OCI-LY7 (cell line): ENCODE results near the gene LRIT1. TPM values are rescaled to one million over a fixed set of nuclear protein-coding genes. Genes with fewer than 3 reads are reported as not detected.
A peak's percentile ranks its signal among the peaks of the same experiment; 100 is the strongest.

ENCODE experiments used
- BruUV-seq: library from RNA; stranded (reverse); fragments of 400-500 nt; replicated peaks from 2 replicates; lab custom pipeline; 2021; lab: Mats Ljungman, UMichigan
- CTCF ChIA-PET: fragments of 300-600 bp; sonication (Branson Sonifier 250); formaldehyde crosslinking; loops from one replicate; lab custom pipeline; 2022; ENCODE audit warnings: antibody characterized with exemption; ENCODE audit not compliant: unreplicated experiment; lab: Charles Lee
- POLR2A ChIA-PET: fragments of 300-600 bp; sonication (Branson Sonifier 250); formaldehyde crosslinking; loops from one replicate; lab custom pipeline; 2022; ENCODE audit warnings: antibody characterized with exemption; lab: Charles Lee
- DNase-seq: peaks from one replicate; pipeline ENCODE4 v3.0.0-alpha.2; 2015; ENCODE audit warnings: low spot score
- H2AFZ ChIP-seq: fragments of 200-600 bp; sonication (generic), shearing (Covaris generic); 2 replicates; pipeline ENCODE4 v1.6.1; 2014; ENCODE audit warnings: mild to moderate bottlenecking, antibody characterized with exemption, low read length, moderate library complexity
- H3K27ac ChIP-seq: fragments of 200-600 bp; sonication (generic); 2 replicates; pipeline ENCODE4 v1.5.1; 2014; ENCODE audit warnings: mixed run types, low read depth, mild to moderate bottlenecking, moderate library complexity, low read length, inconsistent platforms; ENCODE audit not compliant: poor library complexity, severe bottlenecking
- H3K36me3 ChIP-seq: fragments of 200-600 bp; sonication (generic); 2 replicates; pipeline ENCODE4 v1.6.1; 2014; ENCODE audit warnings: mild to moderate bottlenecking, antibody characterized with exemption, low read length, moderate library complexity, mixed read lengths; ENCODE audit not compliant: insufficient read depth
- H3K4me1 ChIP-seq: fragments of 200-600 bp; sonication (generic); 2 replicates; pipeline ENCODE4 v1.5.1; 2014; ENCODE audit warnings: mild to moderate bottlenecking, low read length; ENCODE audit not compliant: insufficient read depth, poor library complexity, severe bottlenecking
- H3K4me2 ChIP-seq: fragments of 200-600 bp; sonication (generic); 2 replicates; pipeline ENCODE4 v1.6.1; 2014; ENCODE audit warnings: mild to moderate bottlenecking, low read length
- H3K4me3 ChIP-seq: fragments of 200-600 bp; sonication (generic); 2 replicates; pipeline ENCODE4 v1.5.1; 2014; ENCODE audit warnings: mild to moderate bottlenecking, low read depth, low read length; ENCODE audit not compliant: poor library complexity, severe bottlenecking
- H3K79me2 ChIP-seq: fragments of 200-600 bp; sonication (generic); 2 replicates; pipeline ENCODE4 v1.6.1; 2016; ENCODE audit warnings: low read depth, mild to moderate bottlenecking, low read length, moderate library complexity, mixed read lengths; ENCODE audit not compliant: insufficient read depth
- H3K9me2 ChIP-seq: fragments of 200-600 bp; sonication (generic); 2 replicates; pipeline ENCODE4 v1.6.1; 2016; ENCODE audit warnings: mild to moderate bottlenecking, low read length, mixed read lengths; ENCODE audit not compliant: insufficient read depth
- H3K9me3 ChIP-seq: fragments of 200-600 bp; sonication (generic); 2 replicates; pipeline ENCODE4 v1.6.1; 2014; ENCODE audit warnings: mild to moderate bottlenecking, mixed run types, low read length, mixed read lengths
- H4K20me1 ChIP-seq: fragments of 200-600 bp; sonication (generic); 2 replicates; pipeline ENCODE4 v1.6.1; 2014; ENCODE audit warnings: mild to moderate bottlenecking, antibody characterized with exemption, low read length, moderate library complexity, mixed read lengths; ENCODE audit not compliant: insufficient read depth
- CTCF ChIP-seq: fragments of 200-600 bp; sonication (generic); conservative IDR thresholded peaks from 2 replicates; pipeline ENCODE4 v1.5.1; 2014; ENCODE audit warnings: mild to moderate bottlenecking, antibody characterized with exemption, low read length, moderate library complexity, mixed read lengths
- EZH2phosphoT487 ChIP-seq: fragments of 200-600 bp; sonication (generic); IDR thresholded peaks from 2 replicates; pipeline ENCODE4 v1.6.1; 2018; ENCODE audit warnings: low read depth, borderline replicate concordance, mild to moderate bottlenecking, mixed run types, antibody characterized with exemption, low read length, moderate library complexity, mixed read lengths
- intact Hi-C: fragments of 100-400 bp; cut with micrococcal nuclease; formaldehyde crosslinking; loops from one replicate; pipeline ENCODE4 v1.10.0; 2022; ENCODE audit not compliant: unreplicated experiment
- total RNA-seq, 2 experiments: library from RNA; depleted of rRNA in 1 of 2; stranded (reverse); fragments of >200 nt in 1 of 2; shearing (Covaris generic) in 1 of 2; gene quantifications; 2 replicates each; pipeline ENCODE4 v1.2.3, GENCODE V29; 2014 to 2022

LRIT1 gene
- total RNA-seq, 2 experiments from 2014 or later = not detected

- intact Hi-C loops = no loop called here
- no peaks in the 10 kb centered on the region for H3K79me2 ChIP-seq
- H3K36me3 ChIP-seq = no peaks in the 10 kb centered on the region
- no peaks in the 10 kb centered on the region for H3K9me2 ChIP-seq
- no peaks in the 10 kb centered on the region for H4K20me1 ChIP-seq
- H3K27ac ChIP-seq = no peak overlapping the region
- H2AFZ ChIP-seq = no peak overlapping the region
- no TSS peak for BruUV-seq
- peak; percentile 7 for DNase-seq
- H3K9me3 ChIP-seq = no peaks in the 10 kb centered on the region
- no peak overlapping the region for H3K4me2 ChIP-seq
- H3K4me1 ChIP-seq = no peaks in the 10 kb centered on the region
- no peak for TF ChIP-seq EZH2phosphoT487
- TF ChIP-seq CTCF = no peak
- H3K4me3 ChIP-seq = no peak overlapping the region
- POLR2A ChIA-PET = no interaction called here
- CTCF ChIA-PET = no interaction called here
These were observed 16.8 kb downstream of the LRIT1 start for GRCh38 chr10:84224411-84225028.

- Histone ChIP-seq H3K27ac (no peak overlapping the region), H3K36me3 (no peaks in the 10 kb centered on the region), H4K20me1 (no peaks in the 10 kb centered on the region), H3K4me2 (no peak overlapping the region), H3K4me3 (no peak overlapping the region), H3K79me2 (no peaks in the 10 kb centered on the region), H3K4me1 (no peaks in the 10 kb centered on the region), H3K9me3 (no peaks in the 10 kb centered on the region), H2AFZ (no peak overlapping the region), H3K9me2 (no peaks in the 10 kb centered on the region)
- no TSS peak for BruUV-seq
- no peak for DNase-seq
- POLR2A ChIA-PET = no interaction called here
- TF ChIP-seq CTCF = no peak
- no peak for TF ChIP-seq EZH2phosphoT487
- CTCF ChIA-PET = no interaction called here
- intact Hi-C loops = no loop called here
These were observed 19.4 kb downstream of the LRIT1 start for GRCh38 chr10:84221916-84222315.

- ChIA-PET POLR2A (no interaction called here), CTCF (no interaction called here)
- Histone ChIP-seq H3K4me2 (no peak overlapping the region), H3K9me3 (no peaks in the 10 kb centered on the region), H3K79me2 (no peaks in the 10 kb centered on the region), H3K4me1 (no peaks in the 10 kb centered on the region), H3K36me3 (no peaks in the 10 kb centered on the region), H3K27ac (no peak overlapping the region), H3K9me2 (no peaks in the 10 kb centered on the region), H3K4me3 (no peak overlapping the region), H4K20me1 (no peaks in the 10 kb centered on the region), H2AFZ (no peak overlapping the region)
- DNase-seq = no peak
- BruUV-seq = no TSS peak
- intact Hi-C loops = no loop called here
- TF ChIP-seq EZH2phosphoT487 = no peak
- no peak for TF ChIP-seq CTCF
These were observed 23.6 kb downstream of the LRIT1 start for GRCh38 chr10:84217746-84218145.
